ENCODE results near the gene NUP210.

DNA sequence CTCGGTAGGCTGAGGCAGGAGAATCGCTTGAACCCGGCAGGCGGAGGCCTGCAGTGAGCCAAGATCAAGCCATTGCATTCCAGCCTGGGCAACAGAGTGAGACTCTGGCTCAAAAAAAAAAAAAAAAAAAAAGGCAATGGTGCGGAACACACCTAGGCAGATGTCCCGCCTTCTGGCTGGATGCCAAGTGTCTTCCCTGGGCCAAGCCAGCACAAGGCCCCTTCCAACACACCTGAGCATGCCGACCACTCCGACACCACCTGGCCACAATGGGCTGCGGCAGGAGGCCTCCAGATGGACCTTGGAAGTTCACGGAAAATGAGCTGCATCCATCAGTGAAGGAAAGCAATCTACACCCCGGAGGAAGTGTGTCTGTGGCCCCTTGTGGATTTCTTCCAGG is 19.0 kb downstream of the NUP210 start:
- TF ChIP-seq TAF1 (IDR thresholded peaks at IDR 0.05; ENCODE audit: borderline replicate concordance, insufficient read depth, low read length) (no peak), POLR2AphosphoS5 (IDR thresholded peaks at IDR 0.05; ENCODE audit: low read depth, low read length) (no peak), REST (IDR thresholded peaks at IDR 0.05; ENCODE audit: insufficient read depth in 1 of 2, low read depth in 2 of 2, low read length in 2 of 2) (no peak), SIN3A (IDR thresholded peaks at IDR 0.05; ENCODE audit: borderline replicate concordance, insufficient read depth, low read length) (no peak), FOXP2 (optimal IDR thresholded peaks at IDR 0.05; ENCODE audit: borderline replicate concordance, extremely low read depth, extremely low read length, insufficient read depth) (no peak)

All from PFSK-1 (cell line).